HL-60 (cell line): ENCODE measurements around the gene ARR3.

ENCODE experiments used
- DNase-seq, 2 experiments: peaks; one replicate each; pipeline ENCODE4 v3.0.0-alpha.2; 2010 to 2020; ENCODE audit warnings: low read depth in 1 of 2, low spot score in 1 of 2
- H3K27ac ChIP-seq: fragments of 250-450 bp; sonication (Bioruptor Pico); replicated peaks from 2 replicates; pipeline ENCODE4 v1.5.1; 2020; ENCODE audit warnings: mild to moderate bottlenecking, moderate library complexity
- H3K27me3 ChIP-seq: fragments of 250-450 bp; sonication (Bioruptor Pico); 2 replicates; pipeline ENCODE4 v1.5.1; 2021; ENCODE audit warnings: mild to moderate bottlenecking, moderate library complexity; ENCODE audit not compliant: insufficient read depth, poor library complexity, severe bottlenecking
- H3K4me3 ChIP-seq: replicated peaks from 2 replicates; pipeline ENCODE4 v1.5.1; 2011; ENCODE audit warnings: mild to moderate bottlenecking, control low read depth, low read length; ENCODE audit not compliant: insufficient read depth
- CTCF ChIP-seq: IDR thresholded peaks from one replicate; pipeline ENCODE4 v1.5.1; 2011; ENCODE audit warnings: low read length, control low read depth, inconsistent platforms; ENCODE audit not compliant: insufficient read depth
- GABPA ChIP-seq: IDR thresholded peaks from 2 replicates; pipeline ENCODE4 v1.6.1; 2012; ENCODE audit warnings: low read depth
- POLR2AphosphoS5 ChIP-seq: IDR thresholded peaks from 2 replicates; pipeline ENCODE4 v1.6.1; 2012; ENCODE audit warnings: low read depth
- SPI1 ChIP-seq: IDR thresholded peaks from 2 replicates; pipeline ENCODE4 v1.6.1; 2012; ENCODE audit warnings: low read depth, mild to moderate bottlenecking, borderline replicate concordance
- long read RNA-seq: library from polyadenylated mRNA; unstranded; transcript quantifications from one replicate; pipeline ENCODE4 v2.0.0, GENCODE V29; 2020
- TF ChIP-seq, protein P1 (sequence below): IDR thresholded peaks from 2 replicates; pipeline ENCODE4 v1.6.1; 2012; ENCODE audit warnings: low read depth; ENCODE audit not compliant: insufficient replicate concordance

Gene ARR3
- long read RNA-seq, result 0 reads

DNA sequence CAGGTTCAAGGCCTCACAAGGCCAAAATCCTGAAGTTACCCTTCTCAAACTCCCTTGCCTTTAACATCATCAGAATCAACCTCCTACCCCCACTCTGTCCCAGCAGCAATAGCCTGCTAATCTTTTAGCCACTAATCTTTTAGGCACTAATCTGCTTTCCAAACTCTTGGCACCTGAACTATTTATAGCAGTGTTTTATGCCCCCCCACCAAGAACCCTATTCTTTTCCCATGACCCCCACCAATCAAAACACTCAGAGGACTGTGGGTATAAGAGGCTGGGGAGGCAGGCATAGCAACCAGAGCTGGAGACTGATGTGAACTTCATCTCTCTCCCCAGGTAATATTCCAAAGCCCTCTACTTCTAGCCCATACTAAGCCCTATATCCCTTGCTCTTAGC is at the start of gene ARR3:
Gene ARR3 (plus strand): TSS at position 301 of the 400 bp plus-strand sequence. CDS start 1,052 bp downstream, outside the sequence.
- TF ChIP-seq, protein P1, sequence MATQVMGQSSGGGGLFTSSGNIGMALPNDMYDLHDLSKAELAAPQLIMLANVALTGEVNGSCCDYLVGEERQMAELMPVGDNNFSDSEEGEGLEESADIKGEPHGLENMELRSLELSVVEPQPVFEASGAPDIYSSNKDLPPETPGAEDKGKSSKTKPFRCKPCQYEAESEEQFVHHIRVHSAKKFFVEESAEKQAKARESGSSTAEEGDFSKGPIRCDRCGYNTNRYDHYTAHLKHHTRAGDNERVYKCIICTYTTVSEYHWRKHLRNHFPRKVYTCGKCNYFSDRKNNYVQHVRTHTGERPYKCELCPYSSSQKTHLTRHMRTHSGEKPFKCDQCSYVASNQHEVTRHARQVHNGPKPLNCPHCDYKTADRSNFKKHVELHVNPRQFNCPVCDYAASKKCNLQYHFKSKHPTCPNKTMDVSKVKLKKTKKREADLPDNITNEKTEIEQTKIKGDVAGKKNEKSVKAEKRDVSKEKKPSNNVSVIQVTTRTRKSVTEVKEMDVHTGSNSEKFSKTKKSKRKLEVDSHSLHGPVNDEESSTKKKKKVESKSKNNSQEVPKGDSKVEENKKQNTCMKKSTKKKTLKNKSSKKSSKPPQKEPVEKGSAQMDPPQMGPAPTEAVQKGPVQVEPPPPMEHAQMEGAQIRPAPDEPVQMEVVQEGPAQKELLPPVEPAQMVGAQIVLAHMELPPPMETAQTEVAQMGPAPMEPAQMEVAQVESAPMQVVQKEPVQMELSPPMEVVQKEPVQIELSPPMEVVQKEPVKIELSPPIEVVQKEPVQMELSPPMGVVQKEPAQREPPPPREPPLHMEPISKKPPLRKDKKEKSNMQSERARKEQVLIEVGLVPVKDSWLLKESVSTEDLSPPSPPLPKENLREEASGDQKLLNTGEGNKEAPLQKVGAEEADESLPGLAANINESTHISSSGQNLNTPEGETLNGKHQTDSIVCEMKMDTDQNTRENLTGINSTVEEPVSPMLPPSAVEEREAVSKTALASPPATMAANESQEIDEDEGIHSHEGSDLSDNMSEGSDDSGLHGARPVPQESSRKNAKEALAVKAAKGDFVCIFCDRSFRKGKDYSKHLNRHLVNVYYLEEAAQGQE, result no peak
- no peak for TF ChIP-seq POLR2AphosphoS5
- no peak for TF ChIP-seq SPI1
- no peak for TF ChIP-seq GABPA
- no peak for TF ChIP-seq CTCF
- H3K27ac ChIP-seq, result no peak within 1 kb of the TSS
- no peak within 1 kb of the TSS for H3K4me3 ChIP-seq
- H3K27me3 ChIP-seq, result no peaks in the 10 kb centered on the region
- DNase-seq, result no peak

DNA sequence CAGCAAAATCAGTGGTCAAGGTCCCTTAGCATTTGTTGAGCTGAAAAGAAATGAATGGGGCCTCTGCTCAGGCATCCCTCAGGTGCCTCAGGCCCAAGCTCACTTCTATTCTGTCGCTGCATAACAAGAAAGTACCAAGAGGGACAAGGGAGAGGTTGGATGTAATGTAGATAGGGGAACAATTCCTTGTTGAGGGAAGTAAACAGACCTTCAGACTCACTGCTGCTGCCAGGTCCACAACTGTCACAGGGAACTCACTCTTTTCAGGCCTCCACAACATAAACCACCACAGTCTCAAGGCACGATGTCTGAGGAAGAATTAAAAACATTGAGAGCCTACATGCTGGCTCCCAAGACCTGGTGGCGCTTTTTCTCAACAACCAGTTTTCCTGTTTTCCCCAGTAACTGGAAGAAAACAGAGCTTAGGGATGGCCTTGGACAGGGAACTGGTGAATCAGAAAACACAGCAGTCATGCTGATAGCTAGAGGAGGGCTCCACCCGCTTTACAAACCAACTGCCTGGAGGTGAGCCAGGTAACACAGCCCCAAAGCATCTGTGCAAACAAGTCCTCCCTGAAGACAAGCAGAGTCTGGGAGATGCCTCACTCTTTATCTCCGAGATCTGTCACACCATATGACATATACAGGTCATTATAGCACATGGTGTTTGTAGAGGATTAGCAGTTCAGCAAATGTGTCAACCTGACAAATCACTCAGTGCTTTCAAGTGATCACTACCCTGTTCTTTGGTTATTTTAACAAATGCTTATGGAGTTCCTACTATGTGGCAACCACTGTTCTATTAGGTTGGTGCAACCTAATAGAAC is 48.0 kb upstream of the ARR3 start:
- Histone ChIP-seq H3K27ac (no peak overlapping the region), H3K27me3 (no peaks in the 10 kb centered on the region), H3K4me3 (no peak overlapping the region)
- TF ChIP-seq GABPA (no peak), CTCF (no peak), POLR2AphosphoS5 (no peak), SPI1 (no peak)
- TF ChIP-seq, protein P1, result no peak
- DNase-seq, result no peak

DNA sequence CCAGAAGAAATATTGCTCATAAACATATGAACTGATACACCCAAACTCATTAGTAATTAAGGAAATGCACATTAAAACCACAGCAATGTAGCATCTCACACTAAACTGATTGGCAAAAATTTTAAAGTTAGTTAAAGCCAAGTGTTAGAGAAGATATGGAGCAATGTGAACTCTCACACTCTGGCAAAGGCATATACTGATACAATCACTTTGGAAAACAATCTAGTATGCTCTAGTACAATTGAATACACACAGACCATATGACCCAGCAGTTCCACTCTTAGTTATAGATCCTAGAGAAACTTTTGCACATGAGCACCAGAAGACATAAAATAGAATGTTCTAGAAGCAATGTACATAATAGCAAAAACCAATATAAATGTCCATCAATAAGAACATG is 42.1 kb upstream of the ARR3 start:
- Histone ChIP-seq H3K4me3 (no peak overlapping the region), H3K27me3 (no peaks in the 10 kb centered on the region), H3K27ac (no peak overlapping the region)
- no peak for DNase-seq
- TF ChIP-seq, protein P1, result no peak
- TF ChIP-seq POLR2AphosphoS5 (no peak), CTCF (no peak), SPI1 (no peak), GABPA (no peak)
